ENCODE results near the gene NPY5R. TPM values are rescaled to one million over a fixed set of nuclear protein-coding genes. Genes with fewer than 3 reads are reported as not detected.

Gene NPY5R
- total and polyA plus RNA-seq, 2 of the 4 experiments (the other 2 are of a cell fraction): not detected

DNA sequence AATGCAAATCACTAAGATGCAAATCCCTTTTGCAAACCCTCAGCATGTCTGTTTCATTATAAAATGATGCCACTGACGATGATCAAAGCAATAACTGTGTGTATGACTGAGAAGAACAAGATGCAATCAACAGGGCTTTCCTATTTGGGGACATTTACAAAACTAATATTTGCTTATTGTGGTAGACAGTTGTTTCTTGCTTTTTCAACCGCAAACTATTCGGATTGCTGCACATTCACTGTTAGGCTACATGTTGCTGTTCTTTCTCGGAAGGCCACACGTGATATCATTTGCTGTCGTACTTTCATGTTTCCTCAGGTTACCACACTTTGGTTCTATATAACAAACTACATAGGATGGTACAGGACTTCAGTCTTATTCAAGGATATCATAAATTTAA lies 49.8 kb downstream of the NPY5R start:
- no peaks in the 10 kb centered on the region for H4K20me1 ChIP-seq (ENCODE audit: insufficient read depth, low read length)
- ChIA-PET CTCF (no interaction called here), POLR2A (ENCODE audit: unreplicated experiment) (no interaction called here)
- no peak overlapping the region for H3K4me2 ChIP-seq (ENCODE audit: low read depth, low read length)
- H3K79me1 ChIP-seq (ENCODE audit: low read depth in 1 of 2, low read length in 2 of 2): no peaks in the 10 kb centered on the region
- no peak overlapping the region for H3K23ac ChIP-seq (ENCODE audit: low read depth, low read length)
- H3K18ac ChIP-seq (ENCODE audit: low read depth, low read length): no peak overlapping the region
- TF ChIP-seq MXI1 (IDR thresholded peaks at IDR 0.05; ENCODE audit: borderline replicate concordance, low read depth, low read length): no peak
- TF ChIP-seq CEBPB (IDR thresholded peaks at IDR 0.05; ENCODE audit: low read depth, low read length): no peak
- TF ChIP-seq SMC3 (IDR thresholded peaks at IDR 0.05; ENCODE audit: low read depth, low read length): no peak
- TF ChIP-seq, protein P1, sequence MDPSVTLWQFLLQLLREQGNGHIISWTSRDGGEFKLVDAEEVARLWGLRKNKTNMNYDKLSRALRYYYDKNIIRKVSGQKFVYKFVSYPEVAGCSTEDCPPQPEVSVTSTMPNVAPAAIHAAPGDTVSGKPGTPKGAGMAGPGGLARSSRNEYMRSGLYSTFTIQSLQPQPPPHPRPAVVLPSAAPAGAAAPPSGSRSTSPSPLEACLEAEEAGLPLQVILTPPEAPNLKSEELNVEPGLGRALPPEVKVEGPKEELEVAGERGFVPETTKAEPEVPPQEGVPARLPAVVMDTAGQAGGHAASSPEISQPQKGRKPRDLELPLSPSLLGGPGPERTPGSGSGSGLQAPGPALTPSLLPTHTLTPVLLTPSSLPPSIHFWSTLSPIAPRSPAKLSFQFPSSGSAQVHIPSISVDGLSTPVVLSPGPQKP (IDR thresholded peaks at IDR 0.05; ENCODE audit: borderline replicate concordance, low read depth, low read length): no peak
- TF ChIP-seq, protein P2, sequence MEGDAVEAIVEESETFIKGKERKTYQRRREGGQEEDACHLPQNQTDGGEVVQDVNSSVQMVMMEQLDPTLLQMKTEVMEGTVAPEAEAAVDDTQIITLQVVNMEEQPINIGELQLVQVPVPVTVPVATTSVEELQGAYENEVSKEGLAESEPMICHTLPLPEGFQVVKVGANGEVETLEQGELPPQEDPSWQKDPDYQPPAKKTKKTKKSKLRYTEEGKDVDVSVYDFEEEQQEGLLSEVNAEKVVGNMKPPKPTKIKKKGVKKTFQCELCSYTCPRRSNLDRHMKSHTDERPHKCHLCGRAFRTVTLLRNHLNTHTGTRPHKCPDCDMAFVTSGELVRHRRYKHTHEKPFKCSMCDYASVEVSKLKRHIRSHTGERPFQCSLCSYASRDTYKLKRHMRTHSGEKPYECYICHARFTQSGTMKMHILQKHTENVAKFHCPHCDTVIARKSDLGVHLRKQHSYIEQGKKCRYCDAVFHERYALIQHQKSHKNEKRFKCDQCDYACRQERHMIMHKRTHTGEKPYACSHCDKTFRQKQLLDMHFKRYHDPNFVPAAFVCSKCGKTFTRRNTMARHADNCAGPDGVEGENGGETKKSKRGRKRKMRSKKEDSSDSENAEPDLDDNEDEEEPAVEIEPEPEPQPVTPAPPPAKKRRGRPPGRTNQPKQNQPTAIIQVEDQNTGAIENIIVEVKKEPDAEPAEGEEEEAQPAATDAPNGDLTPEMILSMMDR (conservative IDR thresholded peaks at IDR 0.05; ENCODE audit: low read depth, low read length): no peak
- no peak for TF ChIP-seq RCOR1 (IDR thresholded peaks at IDR 0.05; ENCODE audit: insufficient replicate concordance, low read length)
- no peak for TF ChIP-seq BHLHE40 (IDR thresholded peaks at IDR 0.05; ENCODE audit: low read depth, low read length)
- no peak for TF ChIP-seq FOS (IDR thresholded peaks at IDR 0.05; ENCODE audit: low read depth, low read length)
- no peak overlapping the region for H3K4me3 ChIP-seq (ENCODE audit: insufficient read depth, low read depth, low read length)
- H3K27me3 ChIP-seq (ENCODE audit: control insufficient read depth, insufficient read depth, low read length): no peaks in the 10 kb centered on the region
- DNase-seq: no peak
- no peak overlapping the region for H2AFZ ChIP-seq (replicated peaks; ENCODE audit: low read length, poor library complexity)
- H4K8ac ChIP-seq (ENCODE audit: low read depth in 2 of 2, low read length in 2 of 2): no peak overlapping the region
- H3K9me1 ChIP-seq (ENCODE audit: insufficient read depth, low read length): no peaks in the 10 kb centered on the region
- no peak overlapping the region for H2BK120ac ChIP-seq (ENCODE audit: low read depth, low read length)
- H3K14ac ChIP-seq (replicated peaks; ENCODE audit: low read depth, low read length): no peak overlapping the region
- no peak overlapping the region for H2BK15ac ChIP-seq (ENCODE audit: low read depth, low read length)
- no peak overlapping the region for H3K27ac ChIP-seq (ENCODE audit: insufficient read depth, low read length)
- no peak overlapping the region for H2AK9ac ChIP-seq (replicated peaks; ENCODE audit: low read depth, low read length, poor library complexity)
- H2AK5ac ChIP-seq (ENCODE audit: low read depth, low read length): no peak overlapping the region
- dilution Hi-C loops (cut with HindIII; ENCODE audit: low sequenced_read_pairs, unreplicated experiment) (no loop called here), in situ Hi-C loops (cut with MboI; ENCODE audit: low sequenced_read_pairs) (no loop called here), intact Hi-C loops (cut with micrococcal nuclease) (no loop called here)
- no peak overlapping the region for H2BK5ac ChIP-seq (ENCODE audit: low read depth, low read length, poor library complexity, severe bottlenecking)
- no peaks in the 10 kb centered on the region for H3K4me1 ChIP-seq (ENCODE audit: control insufficient read depth, insufficient read depth, low read length)
- H3K56ac ChIP-seq (ENCODE audit: extremely low read depth, insufficient read depth, low read length): no peak overlapping the region
- no peaks in the 10 kb centered on the region for H3K9me3 ChIP-seq (ENCODE audit: control insufficient read depth, insufficient read depth, low read length)
- no peak overlapping the region for H2BK20ac ChIP-seq (ENCODE audit: low read depth, low read length)
- no peaks in the 10 kb centered on the region for H3K36me3 ChIP-seq (ENCODE audit: control insufficient read depth, insufficient read depth, low read length)
- H4K5ac ChIP-seq (ENCODE audit: low read depth, low read length): no peak overlapping the region
- H3K4ac ChIP-seq (ENCODE audit: low read depth, low read length): no peak overlapping the region
- H3K9ac ChIP-seq (ENCODE audit: low read depth, low read length): no peak overlapping the region
- no TSS peak for BruUV-seq (replicated peaks)
- WGBS, 2 experiments (ENCODE audit: extremely low coverage in 2 of 2, insufficient read length in 1 of 2): 60% methylated on average over 1 of the region's 6 CpGs; no CpG with 5 or more reads in 1 of the 2 experiments
- H4K91ac ChIP-seq (ENCODE audit: insufficient read depth, low read depth, low read length): no peak overlapping the region
- ATAC-seq (ENCODE audit: low read depth): no peak

All from IMR-90 (cell line).